GM12878 (cell line): ENCODE results near the gene TREML1. TPM values are rescaled to one million over a fixed set of nuclear protein-coding genes. Genes with fewer than 3 reads are reported as not detected.

Experiments
- ATAC-seq: fragments of 200-7000 bp; cut with Tn5 transposase; 3 replicates; pipeline ENCODE4 v1.9.1; 2020; ENCODE audit warnings: mild to moderate bottlenecking, moderate library complexity
- BruUV-seq: library from RNA; stranded (reverse); fragments of 400-500 nt; replicated peaks from 2 replicates; lab custom pipeline; 2021; lab: Mats Ljungman, UMichigan
- CTCF ChIA-PET: fragments of 300-600 bp; sonication (Branson Sonifier 250); formaldehyde crosslinking; extraction: SDS; loops from one replicate; lab custom pipeline; 2021; ENCODE audit warnings: inconsistent platforms; lab: Yijun Ruan, JAX
- POLR2A ChIA-PET: fragments of 350-600 bp; formaldehyde crosslinking; extraction: SDS; loops from one replicate; lab custom pipeline; 2021; ENCODE audit warnings: inconsistent platforms; lab: Charles Lee
- RAD21 ChIA-PET: fragments of 300-600 bp; sonication (Branson Sonifier 250); formaldehyde crosslinking; loops from one replicate; lab custom pipeline; 2023; ENCODE audit warnings: antibody characterized with exemption; ENCODE audit not compliant: unreplicated experiment; lab: Charles Lee
- SMC1A ChIA-PET: fragments of 300-600 bp; sonication (Branson Sonifier 250); formaldehyde crosslinking; loops from one replicate; lab custom pipeline; 2023; ENCODE audit not compliant: unreplicated experiment, uncharacterized antibody; lab: Charles Lee
- DNase-seq: peaks from one replicate; pipeline ENCODE4 v3.0.0-alpha.2; 2011; ENCODE audit warnings: low read depth, low spot score
- FAIRE-seq: peaks from 3 replicates; lab custom pipeline; 2011; peaks lifted over from hg19 to GRCh38; lab: Jason Lieb, UNC
- H2AFZ ChIP-seq: 2 replicates; pipeline ENCODE4 v1.6.0; 2011; ENCODE audit warnings: low read depth, low read length, control low read depth; ENCODE audit not compliant: control insufficient read depth
- H3K27ac ChIP-seq: 2 replicates; pipeline ENCODE4 v1.5.1; 2011; ENCODE audit warnings: control low read depth; ENCODE audit not compliant: control insufficient read depth, insufficient read depth
- H3K27me3 ChIP-seq, 2 experiments: replicated peaks in 1 of 2; 2 replicates each; pipeline versions ENCODE4 v1.6.0 to v1.6.1; 2011; ENCODE audit warnings: low read length in 1 of 2; ENCODE audit not compliant: control insufficient read depth in 2 of 2, insufficient read depth in 2 of 2
- H3K36me3 ChIP-seq, 2 experiments: 2 replicates each; pipeline ENCODE4 v1.5.1; 2011; ENCODE audit warnings: low read length in 1 of 2; ENCODE audit not compliant: control insufficient read depth in 2 of 2, insufficient read depth in 2 of 2
- H3K4me1 ChIP-seq: 2 replicates; pipeline ENCODE4 v1.6.1; 2011; ENCODE audit warnings: mild to moderate bottlenecking, low read length, moderate library complexity, mixed read lengths; ENCODE audit not compliant: control insufficient read depth, insufficient read depth
- H3K4me2 ChIP-seq: 2 replicates; pipeline ENCODE4 v1.6.0; 2011; ENCODE audit warnings: control low read depth; ENCODE audit not compliant: control insufficient read depth, insufficient read depth
- H3K4me3 ChIP-seq: fragments of 200-600 bp; sonication (generic); 2 replicates; pipeline ENCODE4 v1.5.1; 2016
- H3K79me2 ChIP-seq: 2 replicates; pipeline ENCODE4 v1.6.0; 2011; ENCODE audit warnings: low read length; ENCODE audit not compliant: control insufficient read depth, insufficient read depth
- H3K9ac ChIP-seq: 2 replicates; pipeline ENCODE4 v1.8.0; 2011; ENCODE audit warnings: low read length, control low read depth, mixed read lengths; ENCODE audit not compliant: control insufficient read depth, insufficient read depth
- H3K9me3 ChIP-seq: replicated peaks from 3 replicates; pipeline ENCODE4 v1.5.1; 2011; ENCODE audit warnings: mild to moderate bottlenecking, low read length; ENCODE audit not compliant: control insufficient read depth, insufficient read depth
- H4K20me1 ChIP-seq: 2 replicates; pipeline ENCODE4 v1.6.0; 2011; ENCODE audit not compliant: control insufficient read depth, insufficient read depth
- ATF7 ChIP-seq: fragments of 450-650 bp; IDR thresholded peaks from 2 replicates; pipeline ENCODE4 v1.6.1; 2016; ENCODE audit warnings: low read depth, mild to moderate bottlenecking
- CHD1 ChIP-seq: IDR thresholded peaks from 2 replicates; pipeline ENCODE4 v1.6.1; 2012; ENCODE audit warnings: low read depth, low read length, improper control_type of control experiment
- IKZF2 ChIP-seq, 2 experiments: fragments of 450-650 bp; IDR thresholded peaks; 2 replicates each; pipeline ENCODE4 v1.6.1; 2017; ENCODE audit warnings: mild to moderate bottlenecking in 2 of 2, moderate library complexity in 2 of 2
- IRF5 ChIP-seq: fragments of 450-650 bp; IDR thresholded peaks from 2 replicates; pipeline ENCODE4 v1.6.1; 2017; ENCODE audit warnings: borderline replicate concordance
- MAX ChIP-seq: IDR thresholded peaks from 2 replicates; pipeline ENCODE4 v1.6.1; 2012; ENCODE audit warnings: low read depth, low read length, improper control_type of control experiment
- MEF2A ChIP-seq: IDR thresholded peaks from 2 replicates; pipeline ENCODE4 v1.6.1; 2011; ENCODE audit warnings: low read depth, mild to moderate bottlenecking, low read length, moderate library complexity; ENCODE audit not compliant: insufficient read depth
- NFIC ChIP-seq: IDR thresholded peaks from 2 replicates; pipeline ENCODE4 v1.6.1; 2012; ENCODE audit warnings: low read depth, mild to moderate bottlenecking, inconsistent platforms, low read length, moderate library complexity
- NRF1 ChIP-seq: conservative IDR thresholded peaks from 2 replicates; pipeline ENCODE4 v1.6.1; 2011; ENCODE audit warnings: mild to moderate bottlenecking, low read depth, low read length, improper control_type of control experiment
- PML ChIP-seq: IDR thresholded peaks from 2 replicates; pipeline ENCODE4 v1.6.1; 2012; ENCODE audit warnings: low read length, inconsistent platforms
- POLR2A ChIP-seq: IDR thresholded peaks from 2 replicates; pipeline ENCODE4 v1.6.1; 2011; ENCODE audit warnings: low read depth, mild to moderate bottlenecking, low read length
- POLR2AphosphoS5 ChIP-seq: IDR thresholded peaks from 2 replicates; pipeline ENCODE4 v1.6.1; 2011; ENCODE audit warnings: mild to moderate bottlenecking, low read length, inconsistent platforms
- SKIL ChIP-seq: fragments of 450-650 bp; IDR thresholded peaks from 2 replicates; pipeline ENCODE4 v1.6.1; 2017; ENCODE audit warnings: mild to moderate bottlenecking, low read depth, inconsistent platforms; ENCODE audit not compliant: poor library complexity, severe bottlenecking
- SRF ChIP-seq, 2 experiments: IDR thresholded peaks; 2 replicates each; pipeline ENCODE4 v1.6.1; 2011; ENCODE audit warnings: low read depth in 2 of 2, low read length in 2 of 2, mild to moderate bottlenecking in 1 of 2, moderate library complexity in 1 of 2
- SUPT20H ChIP-seq: IDR thresholded peaks from 2 replicates; pipeline ENCODE4 v1.6.1; 2011; ENCODE audit warnings: low read depth, mild to moderate bottlenecking, low read length, moderate library complexity, borderline replicate concordance; ENCODE audit not compliant: control insufficient read depth
- TAF1 ChIP-seq: IDR thresholded peaks from 2 replicates; pipeline ENCODE4 v1.6.1; 2011; ENCODE audit warnings: mild to moderate bottlenecking, low read depth, low read length, borderline replicate concordance
- TCF3 ChIP-seq: IDR thresholded peaks from 2 replicates; pipeline ENCODE4 v1.6.1; 2012; ENCODE audit warnings: low read depth, mild to moderate bottlenecking, low read length, borderline replicate concordance; ENCODE audit not compliant: insufficient read depth
- WGBS: methylation state at CpG from one replicate; pipeline ENCODE4 v1.1.6; 2016; ENCODE audit warnings: low lambda C conversion rate; ENCODE audit not compliant: insufficient replicate concordance, insufficient coverage; ENCODE audit errors: missing lambda C conversion rate; 5-methylcytosine and 5-hydroxymethylcytosine counted together
- in situ Hi-C: fragments of 300-500 bp; cut with MboI; formaldehyde crosslinking; loops from 9 replicates; pipeline ENCODE4 v1.14.3; 2018; ENCODE audit warnings: mixed read lengths
- intact Hi-C: fragments of 100-400 bp; cut with micrococcal nuclease; formaldehyde crosslinking; loops from one replicate; pipeline ENCODE4 v1.14.2; 2022; ENCODE audit not compliant: unreplicated experiment
- polyA plus RNA-seq, 11 experiments: library from polyadenylated mRNA; depleted of rRNA in 4 of 11; unstranded in 6 of 11; stranded (reverse) in 5 of 11; fragments of >200 nt; fragmentation: Nextera tagmentation in 4 of 11; fragmentation: Illumina TruSeq in 1 of 11; extraction: Ambion mirVana in 4 of 11; extraction: Trizol in 1 of 11; gene quantifications; 1 replicate in 1 of 11; 2 replicates in 10 of 11; pipeline versions ENCODE4 v1.2.1 to v1.2.3, GENCODE V29; 2011 to 2016; ENCODE audit warnings: inconsistent platforms in 2 of 11, missing spikeins in 2 of 11, low read depth in 1 of 11
- total RNA-seq, 4 experiments: library from RNA; depleted of rRNA in 3 of 4; stranded (reverse); fragments of >200 nt in 3 of 4; fragmentation: Illumina TruSeq in 1 of 4; extraction: Trizol in 1 of 4; gene quantifications; 2 replicates each; pipeline versions ENCODE4 v1.2.1 to v1.2.3, GENCODE V29; 2013 to 2021

The TREML1 gene
- total and polyA plus RNA-seq, 10 of the 15 experiments (the other 5 are each of a cell fraction or from before 2014, with no cell fraction given), result 0.21 TPM; not detected in 9

DNA sequence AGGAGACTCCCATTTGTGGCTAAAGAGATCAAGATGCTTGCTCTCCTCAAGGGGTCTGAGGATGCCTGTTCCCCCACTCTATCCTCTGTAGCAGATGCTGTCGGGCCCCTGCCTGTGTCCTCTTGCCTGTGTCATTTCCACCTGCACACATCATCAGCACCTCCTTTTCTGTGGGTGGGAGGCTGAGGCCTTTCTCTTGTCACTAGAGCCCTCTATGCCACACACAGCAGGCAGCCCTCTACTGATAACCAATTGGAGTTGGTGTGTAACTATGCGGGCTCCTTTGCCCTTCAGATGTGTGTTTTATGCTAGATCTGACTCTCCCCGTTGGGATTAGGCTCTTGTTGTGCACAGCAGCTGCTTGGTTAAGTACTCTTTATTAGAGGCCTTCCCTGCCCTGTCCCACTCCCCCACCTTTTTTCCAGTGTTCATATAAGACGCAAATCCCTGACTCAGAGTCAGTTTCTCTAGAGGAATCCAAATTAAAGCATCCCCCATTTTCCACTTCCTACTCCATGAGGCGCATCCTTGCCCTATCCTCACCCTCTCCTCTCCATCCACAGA is 39.1 kb upstream of the TREML1 start:
- H3K4me1 ChIP-seq, result no peaks in the 10 kb centered on the region
- TF ChIP-seq POLR2A (no peak), MEF2A (no peak), PML (no peak), ATF7 (no peak), TAF1 (no peak), CHD1 (no peak), MAX (no peak), SRF (IDR thresholded peaks at IDR 0.05; ENCODE audit: low read depth in 2 of 2, low read length in 2 of 2) (no peak), NFIC (no peak), IRF5 (no peak), NRF1 (no peak), IKZF2 (IDR thresholded peaks at IDR 0.05) (no peak), SKIL (no peak), SUPT20H (no peak), POLR2AphosphoS5 (no peak), TCF3 (no peak)
- TF ChIP-seq, all 136 proteins: peak for 0
- in situ Hi-C loops, result no loop called here
- intact Hi-C loops, result loop anchor here (5.0 kb wide), 1 partner anchor 124 kb away; no protein-coding TSS in a partner anchor
- BruUV-seq, result no TSS peak
- CTCF ChIA-PET, result no interaction called here
- Histone ChIP-seq H3K4me2 (no peak overlapping the region), H3K27me3 (no peaks in the 10 kb centered on the region; a peak in 1 of 4 replicates), H4K20me1 (no peaks in the 10 kb centered on the region), H3K79me2 (no peaks in the 10 kb centered on the region), H3K9me3 (peaks cover 17% of the 10 kb centered on the region), H3K9ac (no peak overlapping the region), H3K36me3 (peaks cover 0 to 4% of the 10 kb centered on the region in 2 experiments; a peak in 2 of 4 replicates), H2AFZ (no peak overlapping the region), H3K27ac (no peak overlapping the region), H3K4me3 (no peak overlapping the region)
- POLR2A ChIA-PET, result no interaction called here
- RAD21 ChIA-PET, result no interaction called here
- ATAC-seq (no peak), FAIRE-seq (no peak), DNase-seq (no peak)
- SMC1A ChIA-PET, result no interaction called here
- 41% methylated on average over 4 of the region's 5 CpGs for WGBS
